K562 (cell line): ENCODE measurements around the gene RAB26. TPM values are rescaled to one million over a fixed set of nuclear protein-coding genes. Genes with fewer than 3 reads are reported as not detected.
A peak's percentile ranks its signal among the peaks of the same experiment; 100 is the strongest.

ENCODE experiments used
- BCOR ChIP-seq: fragments of 450-650 bp; IDR thresholded peaks from 2 replicates; pipeline ENCODE4 v1.6.1; 2016
- BRF1 ChIP-seq: IDR thresholded peaks from 3 replicates; pipeline ENCODE4 v1.6.1; 2011; ENCODE audit warnings: borderline replicate concordance, mild to moderate bottlenecking; ENCODE audit not compliant: insufficient read length; ENCODE audit errors: extremely low read depth
- CC2D1A ChIP-seq: fragments of 450-650 bp; IDR thresholded peaks from 2 replicates; pipeline ENCODE4 v1.6.1; 2017; ENCODE audit warnings: mild to moderate bottlenecking
- HNRNPUL1 ChIP-seq: fragments of 200-400 bp; formaldehyde crosslinking; IDR thresholded peaks from 2 replicates; pipeline ENCODE4 v1.6.1; 2017; ENCODE audit warnings: low read length
- HOXB6 ChIP-seq: fragments of 250-450 bp; sonication (Bioruptor Pico); IDR thresholded peaks from 2 replicates; pipeline ENCODE4 v1.5.1; 2022; ENCODE audit warnings: mild to moderate bottlenecking, borderline replicate concordance
- IRF1 ChIP-seq: sonication (generic); formaldehyde crosslinking; IDR thresholded peaks from 2 replicates; pipeline ENCODE4 v1.8.0; 2022; ENCODE audit warnings: missing genetic modification reagents, mild to moderate bottlenecking, borderline replicate concordance
- KDM5B ChIP-seq: fragments of 200-600 bp; sonication (generic); IDR thresholded peaks from 2 replicates; pipeline ENCODE4 v1.6.1; 2012; ENCODE audit warnings: low read depth, mild to moderate bottlenecking, moderate library complexity, low read length, control low read depth, inconsistent platforms; ENCODE audit not compliant: insufficient replicate concordance
- PHTF2 ChIP-seq: fragments of 250-450 bp; sonication (Bioruptor Pico); IDR thresholded peaks from 2 replicates; pipeline ENCODE4 v1.5.0; 2021; ENCODE audit warnings: mild to moderate bottlenecking
- POLR2A ChIP-seq: fragments of 450-650 bp; conservative IDR thresholded peaks from 2 replicates; pipeline ENCODE4 v1.6.1; 2016
- POLR2AphosphoS2 ChIP-seq: IDR thresholded peaks from 2 replicates; pipeline ENCODE4 v1.6.1; 2012; ENCODE audit warnings: low read length, improper control_type of control experiment
- POLR2B ChIP-seq: fragments of 450-650 bp; IDR thresholded peaks from 2 replicates; pipeline ENCODE4 v1.6.1; 2018; ENCODE audit warnings: low read depth; ENCODE audit not compliant: partially characterized antibody
- POLR2G ChIP-seq: fragments of 200-400 bp; formaldehyde crosslinking; IDR thresholded peaks from 2 replicates; pipeline ENCODE4 v1.6.1; 2017; ENCODE audit warnings: low read depth, mild to moderate bottlenecking, antibody characterized with exemption, low read length, moderate library complexity
- RBM17 ChIP-seq: fragments of 200-400 bp; formaldehyde crosslinking; IDR thresholded peaks from 2 replicates; pipeline ENCODE4 v1.6.1; 2017; ENCODE audit warnings: low read depth, mild to moderate bottlenecking, low read length, borderline replicate concordance
- SIRT6 ChIP-seq: IDR thresholded peaks from one replicate; pipeline ENCODE4 v1.6.1; 2012; ENCODE audit warnings: low read depth, mild to moderate bottlenecking, control low read depth, inconsistent platforms, low read length, moderate library complexity
- SMARCA5 ChIP-seq: fragments of 450-650 bp; IDR thresholded peaks from 2 replicates; pipeline ENCODE4 v1.6.1; 2016
- SNRNP70 ChIP-seq: fragments of 200-400 bp; formaldehyde crosslinking; optimal IDR thresholded peaks from 2 replicates; pipeline ENCODE3; 2017; ENCODE audit warnings: low read depth, low read length
- SREBF2 ChIP-seq: sonication (generic); formaldehyde crosslinking; IDR thresholded peaks from 2 replicates; pipeline ENCODE4 v1.4.0; 2020; ENCODE audit warnings: mild to moderate bottlenecking, missing genetic modification reagents
- SUPT5H ChIP-seq: fragments of 450-650 bp; IDR thresholded peaks from 2 replicates; pipeline ENCODE4 v1.6.1; 2016
- TAF1 ChIP-seq: IDR thresholded peaks from 2 replicates; pipeline ENCODE4 v1.6.1; 2011; ENCODE audit warnings: mild to moderate bottlenecking, low read length, moderate library complexity; ENCODE audit not compliant: insufficient read depth, control insufficient read depth, severe bottlenecking; ENCODE audit errors: extremely low read depth
- TCF3 ChIP-seq: sonication (generic); formaldehyde crosslinking; IDR thresholded peaks from 2 replicates; pipeline ENCODE4 v1.4.0; 2020; ENCODE audit warnings: mild to moderate bottlenecking, missing genetic modification reagents
- YY1 ChIP-seq, 3 experiments: IDR thresholded peaks; 2 replicates each; pipeline ENCODE4 v1.6.1; 2011; ENCODE audit warnings: low read length in 2 of 3, mild to moderate bottlenecking in 2 of 3, moderate library complexity in 2 of 3, borderline replicate concordance in 1 of 3, control low read depth in 1 of 3, low read depth in 1 of 3; ENCODE audit not compliant: insufficient read depth in 3 of 3, insufficient replicate concordance in 2 of 3, control insufficient read depth in 1 of 3, insufficient read length in 1 of 3; ENCODE audit errors: extremely low read depth in 1 of 3
- ZC3H11A ChIP-seq: IDR thresholded peaks from 2 replicates; pipeline ENCODE4 v1.6.1; 2012; ENCODE audit warnings: low read depth, low read length, improper control_type of control experiment
- ZNF165 ChIP-seq: fragments of 250-450 bp; sonication (Bioruptor Pico); IDR thresholded peaks from 2 replicates; pipeline ENCODE4 v1.4.0; 2020; ENCODE audit warnings: borderline replicate concordance
- ZNF239 ChIP-seq: fragments of 250-450 bp; sonication (Bioruptor Pico); IDR thresholded peaks from 2 replicates; pipeline ENCODE4 v1.4.0; 2020; ENCODE audit warnings: mild to moderate bottlenecking
- ZNF280A ChIP-seq: fragments of 450-650 bp; IDR thresholded peaks from 2 replicates; pipeline ENCODE4 v1.6.1; 2018; ENCODE audit warnings: mild to moderate bottlenecking, low read depth; ENCODE audit not compliant: partially characterized antibody
- ZNF511 ChIP-seq: sonication (generic); formaldehyde crosslinking; IDR thresholded peaks from 2 replicates; pipeline ENCODE4 v1.8.0; 2022; ENCODE audit warnings: mild to moderate bottlenecking, missing genetic modification reagents
- ZNF780A ChIP-seq: fragments of 250-450 bp; sonication (Bioruptor Pico); IDR thresholded peaks from 2 replicates; pipeline ENCODE4 v1.5.0; 2021; ENCODE audit warnings: mild to moderate bottlenecking
- polyA plus RNA-seq, 8 experiments: library from polyadenylated mRNA; depleted of rRNA in 4 of 8; stranded (reverse) in 5 of 8; unstranded in 3 of 8; fragments of >200 nt; fragmentation: Nextera tagmentation in 2 of 8; fragmentation: Illumina TruSeq in 1 of 8; extraction: Ambion mirVana in 2 of 8; extraction: Trizol in 1 of 8; gene quantifications; 2 replicates each; pipeline versions ENCODE4 v1.2.1 to v1.2.3, GENCODE V29; 2011 to 2014; ENCODE audit warnings: inconsistent platforms in 1 of 8, missing spikeins in 1 of 8
- total RNA-seq, 7 experiments: library from RNA; depleted of rRNA in 6 of 7; stranded (reverse); fragments of >200 nt in 6 of 7; fragmentation: Illumina TruSeq in 2 of 7; extraction: Trizol in 2 of 7; gene quantifications; 2 replicates each; pipeline versions ENCODE4 v1.2.1 to v1.2.3, GENCODE V29; 2011 to 2021; ENCODE audit warnings: low replicate concordance in 1 of 7

The RAB26 gene
- total and polyA plus RNA-seq, 9 of the 15 experiments (the other 6 are each of a cell fraction or from before 2014, with no cell fraction given) = 0.25 to 6.1 (median 2.1) TPM

GRCh38 chr16:2151188-2152091 is 3.0 kb downstream of the RAB26 start (continued):
- TF ChIP-seq ZNF511 (CRISPR knock-in tag) (no peak), POLR2B (peak; percentile 16), POLR2A (peak; percentile 76), ZNF280A (no peak), BRF1 (no peak), CC2D1A (no peak), POLR2G (peak; percentile 72), ZNF239 (CRISPR knock-in tag) (no peak), ZC3H11A (no peak), HNRNPUL1 (no peak), RBM17 (no peak), ZNF165 (no peak), BCOR (peak; percentile 71), SIRT6 (peak; percentile 85), TAF1 (peak; percentile 13), POLR2AphosphoS2 (peak; percentile 78; the same call in 1 of the 2 replicates), KDM5B (peak; percentile 35), IRF1 (CRISPR knock-in tag) (no peak), SREBF2 (CRISPR knock-in tag) (peak; percentile 77; the same call in 1 of the 2 replicates), SNRNP70 (peak; percentile 20), TCF3 (CRISPR knock-in tag) (no peak), SUPT5H (peak; percentile 69), YY1 (IDR thresholded peaks at IDR 0.05; ENCODE audit: borderline replicate concordance in 1 of 3, control insufficient read depth in 1 of 3, extremely low read depth in 1 of 3, insufficient read depth in 3 of 3, insufficient read length in 1 of 3, insufficient replicate concordance in 2 of 3, low read depth in 1 of 3, low read length in 2 of 3) (peak in 1 of 3 experiments; percentile 3), ZNF780A (CRISPR knock-in tag) (no peak), PHTF2 (CRISPR knock-in tag) (no peak), SMARCA5 (0 out of 2 replicates have a peak, but pooled peaks have one; percentile 24), HOXB6 (CRISPR knock-in tag) (no peak)
